A549 (cell line): ENCODE data around the gene EEF2. TPM values are rescaled to one million over a fixed set of nuclear protein-coding genes. Genes with fewer than 3 reads are reported as not detected.

Source experiments
- ATAC-seq, 2 experiments: fragments of 200-7000 bp in 1 of 2; fragments of >200 bp in 1 of 2; cut with Nextera tagmentation in 1 of 2; cut with Tn5 transposase in 1 of 2; 3 replicates each; pipeline versions ENCODE4 v1.8.0 to v1.9.1; 2018 to 2020; ENCODE audit warnings: mild to moderate bottlenecking in 1 of 2, moderate library complexity in 1 of 2
- CTCF ChIA-PET: fragments of 300-600 bp; sonication (Branson Sonifier 250); formaldehyde crosslinking; extraction: SDS; loops from one replicate; lab custom pipeline; 2021; ENCODE audit warnings: antibody characterized with exemption, inconsistent platforms; lab: Yijun Ruan, JAX
- POLR2A ChIA-PET: fragments of 350-600 bp; formaldehyde crosslinking; extraction: SDS; loops from one replicate; lab custom pipeline; 2021; ENCODE audit warnings: antibody characterized with exemption, inconsistent platforms; lab: Yijun Ruan, JAX
- DNase-seq, 2 experiments: peaks; one replicate each; pipeline versions ENCODE4 v3.0.0 to v3.0.0-alpha.2; 2011 to 2016; ENCODE audit warnings: low read depth in 1 of 2, low spot score in 1 of 2
- FAIRE-seq: peaks from 2 replicates; lab custom pipeline; 2011; peaks lifted over from hg19 to GRCh38; lab: Jason Lieb, UNC
- H3K27ac ChIP-seq, 2 experiments: fragments of >200 bp; sonication (Bioruptor Twin); formaldehyde crosslinking; 3 replicates each; pipeline ENCODE4 v1.5.1; 2016 to 2017
- H3K4me1 ChIP-seq: fragments of >200 bp; sonication (Bioruptor Twin); formaldehyde crosslinking; 3 replicates; pipeline ENCODE4 v1.6.1; 2016
- H3K4me2 ChIP-seq: fragments of >200 bp; sonication (Bioruptor Twin); formaldehyde crosslinking; 3 replicates; pipeline ENCODE4 v1.6.1; 2016
- H3K4me3 ChIP-seq: fragments of >200 bp; sonication (Bioruptor Twin); formaldehyde crosslinking; 3 replicates; pipeline ENCODE4 v1.5.1; 2016
- H3K9me3 ChIP-seq: fragments of >200 bp; sonication (Bioruptor Twin); formaldehyde crosslinking; 3 replicates; pipeline ENCODE4 v1.6.1; 2016
- BHLHE40 ChIP-seq: IDR thresholded peaks from 2 replicates; pipeline ENCODE4 v1.6.1; 2012; ENCODE audit warnings: low read depth, low read length, inconsistent platforms
- EHMT2 ChIP-seq: fragments of 200-600 bp; sonication (generic); IDR thresholded peaks from 2 replicates; pipeline ENCODE4 v1.6.1; 2016; ENCODE audit warnings: antibody characterized with exemption, low read depth, mild to moderate bottlenecking, moderate library complexity
- EP300 ChIP-seq, 2 experiments: fragments of >200 bp; sonication (Bioruptor Twin); formaldehyde crosslinking; IDR thresholded peaks; 2 replicates in 1 of 2; 3 replicates in 1 of 2; pipeline ENCODE4 v1.6.1; 2016 to 2017
- FOSL2 ChIP-seq, 2 experiments: fragments of 450-650 bp in 1 of 2; fragments of >200 bp in 1 of 2; sonication (Bioruptor Twin) in 1 of 2; formaldehyde crosslinking; IDR thresholded peaks; 2 replicates each; pipeline versions ENCODE4 v1.5.0 to v1.6.1; 2016 to 2020; ENCODE audit warnings: mild to moderate bottlenecking in 1 of 2, moderate library complexity in 1 of 2
- FOXS1 ChIP-seq: fragments of 250-450 bp; sonication (Bioruptor Pico); IDR thresholded peaks from 2 replicates; pipeline ENCODE4 v1.5.0; 2020; ENCODE audit warnings: mild to moderate bottlenecking, moderate library complexity
- GATA3 ChIP-seq: IDR thresholded peaks from 2 replicates; pipeline ENCODE4 v1.6.1; 2012; ENCODE audit warnings: borderline replicate concordance
- HDAC2 ChIP-seq: fragments of 200-600 bp; sonication (generic); IDR thresholded peaks from 2 replicates; pipeline ENCODE4 v1.6.1; 2016
- HOXB13 ChIP-seq: fragments of 250-450 bp; sonication (Bioruptor Pico); IDR thresholded peaks from 2 replicates; pipeline ENCODE4 v1.5.0; 2020; ENCODE audit warnings: low read depth, mild to moderate bottlenecking, moderate library complexity
- KDM1A ChIP-seq: fragments of 200-600 bp; sonication (generic); IDR thresholded peaks from 2 replicates; pipeline ENCODE4 v1.6.1; 2016; ENCODE audit warnings: low read depth, mild to moderate bottlenecking
- KDM5A ChIP-seq: fragments of 200-600 bp; sonication (generic); IDR thresholded peaks from 2 replicates; pipeline ENCODE4 v1.6.1; 2016; ENCODE audit warnings: antibody characterized with exemption, mild to moderate bottlenecking
- MYC ChIP-seq: IDR thresholded peaks from 2 replicates; pipeline ENCODE4 v1.6.1; 2012; ENCODE audit warnings: mild to moderate bottlenecking, inconsistent platforms, low read length, improper control_type of control experiment, borderline replicate concordance
- NR3C1 ChIP-seq: fragments of >200 bp; sonication (Bioruptor Twin); formaldehyde crosslinking; IDR thresholded peaks from 3 replicates; pipeline ENCODE4 v1.6.1; 2017
- POLR2A ChIP-seq: IDR thresholded peaks from 2 replicates; pipeline ENCODE4 v1.6.1; 2012; ENCODE audit warnings: mild to moderate bottlenecking, low read length
- POLR2AphosphoS2 ChIP-seq: conservative IDR thresholded peaks from 2 replicates; pipeline ENCODE4 v1.6.1; 2012; ENCODE audit warnings: low read length, improper control_type of control experiment, inconsistent platforms
- RARB ChIP-seq: fragments of 250-450 bp; sonication (Bioruptor Pico); IDR thresholded peaks from 2 replicates; pipeline ENCODE4 v1.8.0; 2021; ENCODE audit warnings: mild to moderate bottlenecking, moderate library complexity
- RCOR1 ChIP-seq: fragments of 150-350 bp; IDR thresholded peaks from 2 replicates; pipeline ENCODE4 v1.6.1; 2014; ENCODE audit warnings: antibody characterized with exemption, low read length, low read depth
- SMC3 ChIP-seq: fragments of >200 bp; sonication (Bioruptor Twin); formaldehyde crosslinking; IDR thresholded peaks from 3 replicates; pipeline ENCODE4 v1.6.1; 2018; ENCODE audit warnings: inconsistent platforms
- TP53 ChIP-seq: fragments of 250-450 bp; sonication (Bioruptor Pico); IDR thresholded peaks from 2 replicates; pipeline ENCODE4 v1.5.0; 2021; ENCODE audit warnings: mild to moderate bottlenecking, moderate library complexity
- ZFP36 ChIP-seq: fragments of 450-650 bp; IDR thresholded peaks from 2 replicates; pipeline ENCODE4 v1.6.1; 2014; ENCODE audit warnings: borderline replicate concordance; ENCODE audit not compliant: partially characterized antibody
- ZNF302 ChIP-seq: fragments of 250-450 bp; sonication (Bioruptor Pico); IDR thresholded peaks from 2 replicates; pipeline ENCODE4 v1.9.0; 2021; ENCODE audit warnings: inconsistent platforms, mild to moderate bottlenecking, moderate library complexity
- WGBS: methylation state at CpG from one replicate; pipeline ENCODE4 v1.1.6; 2017; ENCODE audit errors: missing lambda C conversion rate; 5-methylcytosine and 5-hydroxymethylcytosine counted together
- polyA plus RNA-seq, 4 experiments: library from polyadenylated mRNA; depleted of rRNA in 3 of 4; stranded (reverse); fragments of >200 nt; fragmentation: RNase III in 1 of 4; extraction: RNeasy Plus Mini Kit Qiagen cat#74134 plus additional on column Dnase treatment in 1 of 4; gene quantifications; 2 replicates in 3 of 4; 3 replicates in 1 of 4; pipeline ENCODE4 v1.2.3, GENCODE V29; 2011 to 2017
- TF ChIP-seq, protein P1 (sequence below): fragments of 250-450 bp; sonication (Bioruptor Pico); IDR thresholded peaks from 2 replicates; pipeline ENCODE4 v1.5.0; 2021; ENCODE audit warnings: mild to moderate bottlenecking, moderate library complexity, borderline replicate concordance
- TF ChIP-seq, protein P2 (sequence below): fragments of >200 bp; sonication (Bioruptor Twin); formaldehyde crosslinking; IDR thresholded peaks from 2 replicates; pipeline ENCODE4 v1.6.1; 2016
- TF ChIP-seq, protein P3 (sequence below): fragments of 450-650 bp; IDR thresholded peaks from 2 replicates; pipeline ENCODE4 v1.6.1; 2014; ENCODE audit warnings: antibody characterized with exemption
- TF ChIP-seq, protein P4 (sequence below): IDR thresholded peaks from 2 replicates; pipeline ENCODE4 v1.6.1; 2012; ENCODE audit warnings: low read depth, borderline replicate concordance

EEF2 gene
- polyA plus RNA-seq, 2 of the 4 experiments (the other 2 are of a cell fraction) = 680 to 971 TPM

- no peak overlapping the region for H3K4me3 ChIP-seq
- TF ChIP-seq, protein P1, sequence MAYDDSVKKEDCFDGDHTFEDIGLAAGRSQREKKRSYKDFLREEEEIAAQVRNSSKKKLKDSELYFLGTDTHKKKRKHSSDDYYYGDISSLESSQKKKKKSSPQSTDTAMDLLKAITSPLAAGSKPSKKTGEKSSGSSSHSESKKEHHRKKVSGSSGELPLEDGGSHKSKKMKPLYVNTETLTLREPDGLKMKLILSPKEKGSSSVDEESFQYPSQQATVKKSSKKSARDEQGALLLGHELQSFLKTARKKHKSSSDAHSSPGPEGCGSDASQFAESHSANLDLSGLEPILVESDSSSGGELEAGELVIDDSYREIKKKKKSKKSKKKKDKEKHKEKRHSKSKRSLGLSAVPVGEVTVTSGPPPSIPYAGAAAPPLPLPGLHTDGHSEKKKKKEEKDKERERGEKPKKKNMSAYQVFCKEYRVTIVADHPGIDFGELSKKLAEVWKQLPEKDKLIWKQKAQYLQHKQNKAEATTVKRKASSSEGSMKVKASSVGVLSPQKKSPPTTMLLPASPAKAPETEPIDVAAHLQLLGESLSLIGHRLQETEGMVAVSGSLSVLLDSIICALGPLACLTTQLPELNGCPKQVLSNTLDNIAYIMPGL = no peak
- no peak for TF ChIP-seq POLR2AphosphoS2
- no peak for TF ChIP-seq EHMT2
- TF ChIP-seq ZNF302 = no peak
- TF ChIP-seq MYC = no peak
- TF ChIP-seq SMC3 = no peak
- TF ChIP-seq RARB (CRISPR knock-in tag) = no peak
- TF ChIP-seq HOXB13 (CRISPR knock-in tag) = no peak
- TF ChIP-seq, protein P2, sequence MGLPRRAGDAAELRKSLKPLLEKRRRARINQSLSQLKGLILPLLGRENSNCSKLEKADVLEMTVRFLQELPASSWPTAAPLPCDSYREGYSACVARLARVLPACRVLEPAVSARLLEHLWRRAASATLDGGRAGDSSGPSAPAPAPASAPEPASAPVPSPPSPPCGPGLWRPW = no peak
- TF ChIP-seq POLR2A = no peak
- TF ChIP-seq, all 56 proteins: peak for 0
- FAIRE-seq (no peak), ATAC-seq (no peak), DNase-seq (no peak)
- ChIA-PET POLR2A (interaction anchor here (1.3 kb wide), 1 partner anchor 10 kb away, joined by 3 read pairs; no protein-coding TSS in a partner anchor), CTCF (interaction anchor here (1.1 to 1.9 kb wide), 3 partner anchors 8 to 158 kb away, joined by 4 to 5 read pairs (median 5); partner anchors contain the start of gene DAPK3)
- H3K4me2 ChIP-seq = no peak overlapping the region
- no peaks in the 10 kb centered on the region for H3K9me3 ChIP-seq
- peaks cover 26% of the 10 kb centered on the region; the same call in 2 of the 3 replicates for H3K4me1 ChIP-seq
- 96% methylated on average over 17 of the region's 18 CpGs for WGBS
- no peak overlapping the region for H3K27ac ChIP-seq
These were observed 6.0 kb downstream of the EEF2 start for GRCh38 chr19:3979289-3979673.

- no peaks in the 10 kb centered on the region for H3K9me3 ChIP-seq
- WGBS = 95% methylated on average over 17 of the region's 19 CpGs
- DNase-seq = no peak
- no peak overlapping the region for H3K4me3 ChIP-seq
- ATAC-seq = no peak
- ChIA-PET CTCF (interaction anchor here (1.9 kb wide), 1 partner anchor 10 kb away, joined by 5 read pairs; no protein-coding TSS in a partner anchor), POLR2A (no interaction called here)
- TF ChIP-seq FOSL2 (IDR thresholded peaks at IDR 0.05) (no peak), FOSL2 (CRISPR knock-in tag; IDR thresholded peaks at IDR 0.05) (no peak), ZNF302 (no peak), HDAC2 (no peak), BHLHE40 (no peak), NR3C1 (no peak), POLR2AphosphoS2 (no peak), RCOR1 (no peak), ZFP36 (no peak), EP300 (IDR thresholded peaks at IDR 0.05) (no peak), POLR2A (no peak), HOXB13 (CRISPR knock-in tag) (no peak), TP53 (CRISPR knock-in tag) (no peak), GATA3 (no peak), KDM1A (no peak), RARB (CRISPR knock-in tag) (no peak), KDM5A (no peak), FOXS1 (no peak)
- TF ChIP-seq, protein P3, sequence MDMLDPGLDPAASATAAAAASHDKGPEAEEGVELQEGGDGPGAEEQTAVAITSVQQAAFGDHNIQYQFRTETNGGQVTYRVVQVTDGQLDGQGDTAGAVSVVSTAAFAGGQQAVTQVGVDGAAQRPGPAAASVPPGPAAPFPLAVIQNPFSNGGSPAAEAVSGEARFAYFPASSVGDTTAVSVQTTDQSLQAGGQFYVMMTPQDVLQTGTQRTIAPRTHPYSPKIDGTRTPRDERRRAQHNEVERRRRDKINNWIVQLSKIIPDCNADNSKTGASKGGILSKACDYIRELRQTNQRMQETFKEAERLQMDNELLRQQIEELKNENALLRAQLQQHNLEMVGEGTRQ = no peak
- TF ChIP-seq, protein P4, sequence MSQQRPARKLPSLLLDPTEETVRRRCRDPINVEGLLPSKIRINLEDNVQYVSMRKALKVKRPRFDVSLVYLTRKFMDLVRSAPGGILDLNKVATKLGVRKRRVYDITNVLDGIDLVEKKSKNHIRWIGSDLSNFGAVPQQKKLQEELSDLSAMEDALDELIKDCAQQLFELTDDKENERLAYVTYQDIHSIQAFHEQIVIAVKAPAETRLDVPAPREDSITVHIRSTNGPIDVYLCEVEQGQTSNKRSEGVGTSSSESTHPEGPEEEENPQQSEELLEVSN = no peak
- no peak for FAIRE-seq
- no peak overlapping the region for H3K4me2 ChIP-seq
- no peak overlapping the region for H3K27ac ChIP-seq
- H3K4me1 ChIP-seq = peaks cover 19% of the 10 kb centered on the region; the same call in 2 of the 3 replicates
These were observed 7.1 kb downstream of the EEF2 start for GRCh38 chr19:3978145-3978544.
